Sigmoid colon (tissue), 4 donors: ENCODE data around the gene ZNF571.

ENCODE experiments used
- POLR2A ChIP-seq, 2 donors: fragments of 450-650 bp; IDR thresholded peaks; one replicate each; pipeline ENCODE4 v1.6.1; 2016; ENCODE audit warnings: antibody characterized with exemption in 2 of 2, mild to moderate bottlenecking in 2 of 2, moderate library complexity in 2 of 2
- POLR2AphosphoS5 ChIP-seq, 4 donors: sonication (generic); formaldehyde crosslinking; IDR thresholded peaks; one replicate each; pipeline ENCODE4 v1.6.1; 2017; ENCODE audit warnings: antibody characterized with exemption in 4 of 4
- TF ChIP-seq, protein P1 (sequence below), 4 experiments: fragments of 450-650 bp in 3 of 4; fragments of 200-600 bp in 1 of 4; IDR thresholded peaks; one replicate each; pipeline ENCODE4 v1.5.1; 2016 to 2019; ENCODE audit warnings: antibody characterized with exemption in 4 of 4, mild to moderate bottlenecking in 3 of 4, moderate library complexity in 2 of 4

DNA sequence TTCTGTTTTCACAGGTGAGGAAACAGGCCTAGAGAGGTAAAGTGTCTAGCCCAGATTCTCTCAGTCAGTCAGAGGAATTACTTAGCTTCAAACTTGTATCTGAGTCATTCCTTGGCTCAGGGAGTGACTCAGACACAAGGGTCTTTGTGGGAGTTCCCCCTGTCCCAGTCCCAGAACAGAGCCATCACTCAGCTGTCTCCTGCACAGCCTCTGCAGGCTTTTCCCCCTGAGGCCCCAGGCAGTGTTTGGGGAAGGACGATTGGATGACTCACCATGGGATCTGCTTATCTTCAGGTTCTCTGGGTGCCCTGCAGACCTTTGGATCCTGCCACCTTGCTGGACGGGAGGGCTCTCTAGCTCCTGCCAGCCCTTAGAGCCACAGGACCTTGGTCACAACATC lies 74.7 kb downstream of the ZNF571 start:
- TF ChIP-seq, protein P1, sequence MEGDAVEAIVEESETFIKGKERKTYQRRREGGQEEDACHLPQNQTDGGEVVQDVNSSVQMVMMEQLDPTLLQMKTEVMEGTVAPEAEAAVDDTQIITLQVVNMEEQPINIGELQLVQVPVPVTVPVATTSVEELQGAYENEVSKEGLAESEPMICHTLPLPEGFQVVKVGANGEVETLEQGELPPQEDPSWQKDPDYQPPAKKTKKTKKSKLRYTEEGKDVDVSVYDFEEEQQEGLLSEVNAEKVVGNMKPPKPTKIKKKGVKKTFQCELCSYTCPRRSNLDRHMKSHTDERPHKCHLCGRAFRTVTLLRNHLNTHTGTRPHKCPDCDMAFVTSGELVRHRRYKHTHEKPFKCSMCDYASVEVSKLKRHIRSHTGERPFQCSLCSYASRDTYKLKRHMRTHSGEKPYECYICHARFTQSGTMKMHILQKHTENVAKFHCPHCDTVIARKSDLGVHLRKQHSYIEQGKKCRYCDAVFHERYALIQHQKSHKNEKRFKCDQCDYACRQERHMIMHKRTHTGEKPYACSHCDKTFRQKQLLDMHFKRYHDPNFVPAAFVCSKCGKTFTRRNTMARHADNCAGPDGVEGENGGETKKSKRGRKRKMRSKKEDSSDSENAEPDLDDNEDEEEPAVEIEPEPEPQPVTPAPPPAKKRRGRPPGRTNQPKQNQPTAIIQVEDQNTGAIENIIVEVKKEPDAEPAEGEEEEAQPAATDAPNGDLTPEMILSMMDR (IDR thresholded peaks at IDR 0.05): no peak
- TF ChIP-seq POLR2AphosphoS5 (IDR thresholded peaks at IDR 0.05) (no peak), POLR2A (IDR thresholded peaks at IDR 0.05) (no peak)
